ENCODE measurements around the gene INPP5E. TPM values are rescaled to one million over a fixed set of nuclear protein-coding genes. Genes with fewer than 3 reads are reported as not detected.
A peak's percentile ranks its signal among the peaks of the same experiment; 100 is the strongest.

INPP5E gene
- total RNA-seq, 3 donors from 2014 or later (not counting 1 experiment from before 2014, with no cell fraction given) = 12.1 to 15.7 (median 14.4) TPM

GRCh38 chr9:136457326-136457725 lies 17.7 kb upstream of the INPP5E start:
- ATAC-seq (no peak), DNase-seq (no peak)
- Mint-ChIP-seq H3K27me3 (ENCODE audit: low read depth in 2 of 2) (no peaks in the 10 kb centered on the region), H3K9me3 (no peaks in the 10 kb centered on the region), H3K36me3 (no peaks in the 10 kb centered on the region), H3K4me1 (no peaks in the 10 kb centered on the region), H3K27ac (no peak overlapping the region), H3K4me3 (no peak overlapping the region)
- no peak overlapping the region for H3K4me3 ChIP-seq (ENCODE audit: low read length)
- H3K36me3 ChIP-seq (ENCODE audit: control insufficient read depth, insufficient read depth, low read length) = peaks cover 82% of the 10 kb centered on the region
- no peaks in the 10 kb centered on the region for H3K9me3 ChIP-seq (ENCODE audit: control insufficient read depth, insufficient read depth, low read length)
- H3K4me1 ChIP-seq (ENCODE audit: control insufficient read depth, insufficient read depth, low read length) = no peaks in the 10 kb centered on the region
- WGBS (ENCODE audit: insufficient coverage) = 98% methylated on average over 24 of the region's 24 CpGs
- intact Hi-C loops (cut with micrococcal nuclease) = no loop called here
- no peak for TF ChIP-seq CTCF (IDR thresholded peaks at IDR 0.05)
- H3K27me3 ChIP-seq (ENCODE audit: control insufficient read depth, insufficient read depth, low read length) = no peaks in the 10 kb centered on the region
- H3K27ac ChIP-seq (ENCODE audit: low read length) = no peak overlapping the region

DNA sequence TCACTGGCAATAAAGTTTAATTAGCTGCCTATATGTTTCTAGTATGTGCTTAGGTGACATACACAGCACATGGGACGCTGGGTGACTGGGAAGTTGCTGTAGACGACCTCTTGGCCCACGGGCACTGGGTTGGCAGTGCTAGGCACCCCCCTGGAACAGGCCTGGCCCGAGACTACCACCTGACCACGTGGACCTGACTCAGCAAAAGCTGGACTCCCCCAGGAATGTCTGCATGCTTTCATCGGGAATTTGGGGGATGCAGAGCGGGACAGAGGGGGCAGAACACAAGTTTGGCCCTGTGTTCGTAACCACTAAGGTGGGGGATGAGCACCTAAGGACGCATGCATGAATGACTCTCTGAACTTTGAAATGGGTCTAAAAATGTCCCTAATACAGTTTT lies 16.6 kb upstream of the INPP5E start:
- Mint-ChIP-seq H3K9me3 (no peaks in the 10 kb centered on the region), H3K27me3 (ENCODE audit: low read depth in 2 of 2) (no peaks in the 10 kb centered on the region), H3K4me1 (no peaks in the 10 kb centered on the region), H3K4me3 (no peak overlapping the region), H3K36me3 (no peaks in the 10 kb centered on the region), H3K27ac (no peak overlapping the region)
- Histone ChIP-seq H3K4me3 (ENCODE audit: low read length) (no peak overlapping the region), H3K9me3 (ENCODE audit: control insufficient read depth, insufficient read depth, low read length) (no peaks in the 10 kb centered on the region), H3K27me3 (ENCODE audit: control insufficient read depth, insufficient read depth, low read length) (no peaks in the 10 kb centered on the region), H3K36me3 (ENCODE audit: control insufficient read depth, insufficient read depth, low read length) (peaks cover 81% of the 10 kb centered on the region), H3K4me1 (ENCODE audit: control insufficient read depth, insufficient read depth, low read length) (no peaks in the 10 kb centered on the region), H3K27ac (ENCODE audit: low read length) (no peak overlapping the region)
- TF ChIP-seq CTCF (IDR thresholded peaks at IDR 0.05) = no peak
- 92% methylated on average over 9 of the region's 9 CpGs for WGBS (ENCODE audit: insufficient coverage)
- no peak for DNase-seq
- no peak for ATAC-seq
- intact Hi-C loops (cut with micrococcal nuclease) = no loop called here

DNA sequence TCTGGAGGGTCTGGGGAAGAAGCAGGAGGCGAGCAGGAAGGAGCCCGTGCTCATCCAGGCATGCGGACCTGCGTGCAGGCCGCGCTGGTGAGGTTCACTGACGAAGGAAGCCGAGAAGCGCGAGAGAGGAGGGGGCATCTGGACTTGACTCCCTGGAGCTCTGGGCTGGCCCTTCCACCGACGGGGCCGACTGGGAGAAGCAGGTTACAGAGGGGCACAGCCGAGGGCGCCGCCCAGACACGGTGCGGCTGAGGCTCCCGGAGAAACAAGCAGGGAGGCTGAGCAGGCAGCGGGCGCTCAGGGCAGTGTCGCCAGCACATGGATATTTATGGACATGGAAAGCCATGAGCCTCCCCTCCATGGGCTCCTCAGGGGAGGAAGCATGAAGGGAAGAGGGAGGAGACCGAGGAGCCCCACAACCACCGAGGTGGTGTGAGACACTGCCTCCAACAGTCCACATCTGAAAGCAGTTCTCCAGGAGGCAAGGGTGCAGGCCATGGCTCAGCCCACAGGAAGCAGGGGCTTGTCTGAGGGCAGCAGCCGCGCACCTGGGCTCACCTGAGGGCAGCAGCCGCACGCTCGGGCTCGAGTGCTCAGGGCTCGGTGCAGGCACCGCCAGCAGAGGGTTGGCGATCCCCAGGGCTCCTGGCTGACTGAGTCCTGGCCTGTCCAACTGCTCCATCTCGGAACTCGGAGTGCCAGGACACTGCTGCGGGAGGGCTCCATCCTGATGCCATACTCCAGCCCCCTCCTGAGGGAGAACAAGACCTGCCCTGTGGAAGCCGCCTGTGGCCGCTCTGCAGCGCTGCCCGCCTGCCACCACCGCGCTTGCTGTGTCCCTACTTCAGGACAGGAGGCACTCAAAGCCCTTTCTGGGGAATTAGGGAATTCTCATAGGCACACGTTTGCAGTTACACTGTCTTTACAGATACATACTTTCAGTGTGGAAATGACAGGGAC lies 15.7 kb upstream of the INPP5E start:
- intact Hi-C loops (cut with micrococcal nuclease) = no loop called here
- Histone ChIP-seq H3K36me3 (ENCODE audit: control insufficient read depth, insufficient read depth, low read length) (peaks cover 82% of the 10 kb centered on the region), H3K4me3 (ENCODE audit: low read length) (no peak overlapping the region), H3K9me3 (ENCODE audit: control insufficient read depth, insufficient read depth, low read length) (no peaks in the 10 kb centered on the region), H3K27me3 (ENCODE audit: control insufficient read depth, insufficient read depth, low read length) (no peaks in the 10 kb centered on the region), H3K4me1 (ENCODE audit: control insufficient read depth, insufficient read depth, low read length) (no peaks in the 10 kb centered on the region), H3K27ac (ENCODE audit: low read length) (no peak overlapping the region)
- no peak overlapping the region for H3K27ac Mint-ChIP-seq
- H3K9me3 Mint-ChIP-seq = no peaks in the 10 kb centered on the region
- no peak for TF ChIP-seq CTCF (IDR thresholded peaks at IDR 0.05)
- H3K27me3 Mint-ChIP-seq (ENCODE audit: low read depth in 2 of 2) = no peaks in the 10 kb centered on the region
- DNase-seq (no peak), ATAC-seq (peak in 2 of 3 donors; percentile 17 to 23)
- no peak overlapping the region for H3K4me3 Mint-ChIP-seq
- WGBS (ENCODE audit: insufficient coverage) = 95% methylated on average over 43 of the region's 43 CpGs
- no peaks in the 10 kb centered on the region for H3K36me3 Mint-ChIP-seq
- no peaks in the 10 kb centered on the region for H3K4me1 Mint-ChIP-seq

Data from natural killer cell (primary cell).